ENCODE data around the gene PEF1. TPM values are rescaled to one million over a fixed set of nuclear protein-coding genes. Genes with fewer than 3 reads are reported as not detected.
A peak's percentile ranks its signal among the peaks of the same experiment; 100 is the strongest.

Gene PEF1
- total RNA-seq, 4 donors from 2014 or later, result 29.5 to 53.1 (median 42.7) TPM

- DNase-seq, result no peak
- ATAC-seq, result no peak
- no peaks in the 10 kb centered on the region for H3K9me3 ChIP-seq
- in situ Hi-C loops (cut with MboI; ENCODE audit: low sequenced_read_pairs in 4 of 4) (loop anchor here (25.0 kb wide), 1 partner anchor 308 kb away; no protein-coding TSS in a partner anchor), intact Hi-C loops (cut with DNase I; ENCODE audit: low total_unique reads) (no loop called here)
- H3K36me3 ChIP-seq, result no peaks in the 10 kb centered on the region
- no peak overlapping the region for H3K4me3 ChIP-seq
- no peak overlapping the region for H3K27ac ChIP-seq
- no peaks in the 10 kb centered on the region for H3K27me3 ChIP-seq
- peaks cover 0 to 5% of the 10 kb centered on the region in 2 donors for H3K4me1 ChIP-seq
- TF ChIP-seq, protein P1, sequence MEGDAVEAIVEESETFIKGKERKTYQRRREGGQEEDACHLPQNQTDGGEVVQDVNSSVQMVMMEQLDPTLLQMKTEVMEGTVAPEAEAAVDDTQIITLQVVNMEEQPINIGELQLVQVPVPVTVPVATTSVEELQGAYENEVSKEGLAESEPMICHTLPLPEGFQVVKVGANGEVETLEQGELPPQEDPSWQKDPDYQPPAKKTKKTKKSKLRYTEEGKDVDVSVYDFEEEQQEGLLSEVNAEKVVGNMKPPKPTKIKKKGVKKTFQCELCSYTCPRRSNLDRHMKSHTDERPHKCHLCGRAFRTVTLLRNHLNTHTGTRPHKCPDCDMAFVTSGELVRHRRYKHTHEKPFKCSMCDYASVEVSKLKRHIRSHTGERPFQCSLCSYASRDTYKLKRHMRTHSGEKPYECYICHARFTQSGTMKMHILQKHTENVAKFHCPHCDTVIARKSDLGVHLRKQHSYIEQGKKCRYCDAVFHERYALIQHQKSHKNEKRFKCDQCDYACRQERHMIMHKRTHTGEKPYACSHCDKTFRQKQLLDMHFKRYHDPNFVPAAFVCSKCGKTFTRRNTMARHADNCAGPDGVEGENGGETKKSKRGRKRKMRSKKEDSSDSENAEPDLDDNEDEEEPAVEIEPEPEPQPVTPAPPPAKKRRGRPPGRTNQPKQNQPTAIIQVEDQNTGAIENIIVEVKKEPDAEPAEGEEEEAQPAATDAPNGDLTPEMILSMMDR (IDR thresholded peaks at IDR 0.05 in 4 of 5, conservative IDR thresholded peaks at IDR 0.05 in 1 of 5), result no peak
- no peak for TF ChIP-seq POLR2A (IDR thresholded peaks at IDR 0.05)
Observed at GRCh38 chr1:31653717-31654473, 9.2 kb upstream of the PEF1 start.

DNA sequence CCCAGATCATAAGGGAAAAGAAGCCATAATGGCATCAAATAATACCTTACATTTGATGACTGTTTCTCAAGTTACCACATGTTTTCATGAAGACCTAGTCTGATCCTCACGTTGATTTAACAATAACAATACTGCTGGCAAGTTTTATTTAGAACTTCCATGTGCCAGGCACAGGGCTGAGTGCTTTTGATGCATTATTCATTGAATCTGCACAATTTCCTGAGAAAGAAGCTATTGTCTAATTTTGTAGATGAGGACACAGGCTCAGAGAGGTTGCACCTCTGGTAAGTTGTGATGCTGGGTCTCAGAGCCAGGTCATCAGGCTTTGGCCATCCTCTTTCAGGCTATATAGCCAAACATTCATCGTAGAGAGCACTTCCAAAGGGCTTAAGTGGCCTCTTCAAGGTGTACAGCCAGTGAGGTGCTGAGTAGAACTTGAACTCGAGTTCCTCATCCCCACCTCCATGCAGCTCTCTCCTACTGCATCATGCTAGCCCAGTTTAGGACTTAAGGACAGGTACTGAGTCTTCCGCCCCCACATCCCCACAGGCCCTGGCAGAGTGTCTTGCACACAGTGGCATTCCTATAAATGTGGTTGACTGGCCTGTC is 8.3 kb upstream of the PEF1 start:
- ATAC-seq (no peak), DNase-seq (no peak)
- in situ Hi-C loops (cut with MboI; ENCODE audit: low sequenced_read_pairs in 4 of 4), result loop anchor here (25.0 kb wide), 1 partner anchor 309 kb away; no protein-coding TSS in a partner anchor
- peaks cover 0 to 5% of the 10 kb centered on the region in 2 donors for H3K4me1 ChIP-seq
- no peak overlapping the region for H3K4me3 ChIP-seq
- TF ChIP-seq POLR2A (IDR thresholded peaks at IDR 0.05), result no peak
- TF ChIP-seq, protein P1 (IDR thresholded peaks at IDR 0.05 in 4 of 5, conservative IDR thresholded peaks at IDR 0.05 in 1 of 5), result no peak
- H3K27me3 ChIP-seq, result no peaks in the 10 kb centered on the region
- H3K27ac ChIP-seq, result no peak overlapping the region
- intact Hi-C loops (cut with DNase I; ENCODE audit: low total_unique reads), result no loop called here
- H3K36me3 ChIP-seq, result no peaks in the 10 kb centered on the region
- H3K9me3 ChIP-seq, result no peaks in the 10 kb centered on the region

- in situ Hi-C loops (cut with MboI; ENCODE audit: low sequenced_read_pairs in 4 of 4) (loop anchor here (25.0 kb wide), 1 partner anchor 311 kb away; no protein-coding TSS in a partner anchor), intact Hi-C loops (cut with DNase I; ENCODE audit: low total_unique reads) (no loop called here)
- Histone ChIP-seq H3K27me3 (no peaks in the 10 kb centered on the region), H3K27ac (no peak overlapping the region), H3K4me1 (peaks cover 0 to 10% of the 10 kb centered on the region in 2 donors), H3K4me3 (no peak overlapping the region), H3K36me3 (no peaks in the 10 kb centered on the region), H3K9me3 (no peaks in the 10 kb centered on the region)
- TF ChIP-seq POLR2A (IDR thresholded peaks at IDR 0.05), result no peak
- TF ChIP-seq, protein P1 (IDR thresholded peaks at IDR 0.05 in 4 of 5, conservative IDR thresholded peaks at IDR 0.05 in 1 of 5), result no peak
- no peak for DNase-seq
- ATAC-seq, result no peak
Observed at GRCh38 chr1:31651766-31652165, 7.1 kb upstream of the PEF1 start.

GRCh38 chr1:31651089-31651420 is 6.4 kb upstream of the PEF1 start:
- no peaks in the 10 kb centered on the region for H3K36me3 ChIP-seq
- peaks cover 0 to 10% of the 10 kb centered on the region in 2 donors for H3K4me1 ChIP-seq
- in situ Hi-C loops (cut with MboI; ENCODE audit: low sequenced_read_pairs in 4 of 4), result loop anchor here (25.0 kb wide), 1 partner anchor 311 kb away; no protein-coding TSS in a partner anchor

More at GRCh38 chr1:31651089-31651420, 6.4 kb upstream of the PEF1 start:
- TF ChIP-seq POLR2A (IDR thresholded peaks at IDR 0.05), result no peak
- TF ChIP-seq, protein P1 (IDR thresholded peaks at IDR 0.05 in 4 of 5, conservative IDR thresholded peaks at IDR 0.05 in 1 of 5), result no peak
- ATAC-seq, result no peak
- Histone ChIP-seq H3K4me3 (no peak overlapping the region), H3K27ac (peak overlapping the region; percentile 13 to 58 (median 36)), H3K9me3 (no peaks in the 10 kb centered on the region), H3K27me3 (no peaks in the 10 kb centered on the region)
- intact Hi-C loops (cut with DNase I; ENCODE audit: low total_unique reads), result no loop called here
- no peak for DNase-seq
